ENCODE results near the gene ASB7. TPM values are rescaled to one million over a fixed set of nuclear protein-coding genes. Genes with fewer than 3 reads are reported as not detected.
A peak's percentile ranks its signal among the peaks of the same experiment; 100 is the strongest.

Gene ASB7
- polyA plus RNA-seq, 4 donors, result 4.2 to 11.1 (median 5.0) TPM

- DNase-seq, result no peak
- Histone ChIP-seq H3K27ac (ENCODE audit: low read depth in 1 of 3, low read length in 2 of 3) (no peak overlapping the region), H3K27me3 (ENCODE audit: control insufficient read depth in 3 of 3, insufficient read depth in 3 of 3, low read length in 3 of 3) (no peaks in the 10 kb centered on the region), H3K4me3 (ENCODE audit: low read depth in 1 of 3, low read length in 3 of 3) (no peak overlapping the region), H3K4me1 (ENCODE audit: control insufficient read depth in 3 of 3, insufficient read depth in 2 of 3, low read depth in 1 of 3, low read length in 2 of 3) (no peaks in the 10 kb centered on the region), H3K9me3 (ENCODE audit: control insufficient read depth in 2 of 2, insufficient read depth in 1 of 2, low read depth in 1 of 2, low read length in 1 of 2) (no peaks in the 10 kb centered on the region), H3K36me3 (ENCODE audit: control insufficient read depth in 3 of 3, insufficient read depth in 2 of 3, low read depth in 1 of 3, low read length in 3 of 3) (peaks cover 10 to 20% (median 11%) of the 10 kb centered on the region in 3 donors)
- no peak for FAIRE-seq
- 77 to 89% (median 79%) methylated on average over 8 of the region's 8 CpGs for WGBS, 3 donors
Measured at GRCh38 chr15:100569391-100569790, 33.0 kb upstream of the ASB7 start.

GRCh38 chr15:100570275-100570674, 32.1 kb upstream of the ASB7 start:
- H3K27ac ChIP-seq (ENCODE audit: low read depth in 1 of 3, low read length in 2 of 3), result no peak overlapping the region
- no peaks in the 10 kb centered on the region for H3K4me1 ChIP-seq (ENCODE audit: control insufficient read depth in 3 of 3, insufficient read depth in 2 of 3, low read depth in 1 of 3, low read length in 2 of 3)
- no peaks in the 10 kb centered on the region for H3K27me3 ChIP-seq (ENCODE audit: control insufficient read depth in 3 of 3, insufficient read depth in 3 of 3, low read length in 3 of 3)
- no peak overlapping the region for H3K4me3 ChIP-seq (ENCODE audit: low read depth in 1 of 3, low read length in 3 of 3)
- DNase-seq, result no peak
- FAIRE-seq, result no peak
- peaks cover 10 to 20% (median 11%) of the 10 kb centered on the region in 3 donors for H3K36me3 ChIP-seq (ENCODE audit: control insufficient read depth in 3 of 3, insufficient read depth in 2 of 3, low read depth in 1 of 3, low read length in 3 of 3)
- WGBS, 3 donors, result 94 to 98% (median 97%) methylated on average over 3 of the region's 3 CpGs
- no peaks in the 10 kb centered on the region for H3K9me3 ChIP-seq (ENCODE audit: control insufficient read depth in 2 of 2, insufficient read depth in 1 of 2, low read depth in 1 of 2, low read length in 1 of 2)

GRCh38 chr15:100570735-100571313, 31.6 kb upstream of the ASB7 start:
- FAIRE-seq (no peak), DNase-seq (no peak)
- H3K4me3 ChIP-seq (ENCODE audit: low read depth in 1 of 3, low read length in 3 of 3), result no peak overlapping the region
- H3K4me1 ChIP-seq (ENCODE audit: control insufficient read depth in 3 of 3, insufficient read depth in 2 of 3, low read depth in 1 of 3, low read length in 2 of 3), result no peaks in the 10 kb centered on the region
- H3K36me3 ChIP-seq (ENCODE audit: control insufficient read depth in 3 of 3, insufficient read depth in 2 of 3, low read depth in 1 of 3, low read length in 3 of 3), result peaks cover 10 to 20% (median 11%) of the 10 kb centered on the region in 3 donors
- 91 to 93% (median 91%) methylated on average over 4 of the region's 4 CpGs for WGBS, 3 donors
- no peaks in the 10 kb centered on the region for H3K27me3 ChIP-seq (ENCODE audit: control insufficient read depth in 3 of 3, insufficient read depth in 3 of 3, low read length in 3 of 3)
- H3K27ac ChIP-seq (ENCODE audit: low read depth in 1 of 3, low read length in 2 of 3), result no peak overlapping the region
- no peaks in the 10 kb centered on the region for H3K9me3 ChIP-seq (ENCODE audit: control insufficient read depth in 2 of 2, insufficient read depth in 1 of 2, low read depth in 1 of 2, low read length in 1 of 2)

- no peaks in the 10 kb centered on the region for H3K4me1 ChIP-seq (ENCODE audit: control insufficient read depth in 3 of 3, insufficient read depth in 2 of 3, low read depth in 1 of 3, low read length in 2 of 3)
- no peak for DNase-seq
- H3K27ac ChIP-seq (ENCODE audit: low read depth in 1 of 3, low read length in 2 of 3), result no peak overlapping the region
- no peaks in the 10 kb centered on the region for H3K9me3 ChIP-seq (ENCODE audit: control insufficient read depth in 2 of 2, insufficient read depth in 1 of 2, low read depth in 1 of 2, low read length in 1 of 2)
- H3K27me3 ChIP-seq (ENCODE audit: control insufficient read depth in 3 of 3, insufficient read depth in 3 of 3, low read length in 3 of 3), result no peaks in the 10 kb centered on the region
- 85 to 89% (median 88%) methylated on average over 6 of the region's 6 CpGs for WGBS, 3 donors
- FAIRE-seq, result no peak
- H3K36me3 ChIP-seq (ENCODE audit: control insufficient read depth in 3 of 3, insufficient read depth in 2 of 3, low read depth in 1 of 3, low read length in 3 of 3), result peaks cover 10 to 20% (median 11%) of the 10 kb centered on the region in 3 donors
- H3K4me3 ChIP-seq (ENCODE audit: low read depth in 1 of 3, low read length in 3 of 3), result no peak overlapping the region
Measured at GRCh38 chr15:100571592-100572167, 30.7 kb upstream of the ASB7 start.

DNA sequence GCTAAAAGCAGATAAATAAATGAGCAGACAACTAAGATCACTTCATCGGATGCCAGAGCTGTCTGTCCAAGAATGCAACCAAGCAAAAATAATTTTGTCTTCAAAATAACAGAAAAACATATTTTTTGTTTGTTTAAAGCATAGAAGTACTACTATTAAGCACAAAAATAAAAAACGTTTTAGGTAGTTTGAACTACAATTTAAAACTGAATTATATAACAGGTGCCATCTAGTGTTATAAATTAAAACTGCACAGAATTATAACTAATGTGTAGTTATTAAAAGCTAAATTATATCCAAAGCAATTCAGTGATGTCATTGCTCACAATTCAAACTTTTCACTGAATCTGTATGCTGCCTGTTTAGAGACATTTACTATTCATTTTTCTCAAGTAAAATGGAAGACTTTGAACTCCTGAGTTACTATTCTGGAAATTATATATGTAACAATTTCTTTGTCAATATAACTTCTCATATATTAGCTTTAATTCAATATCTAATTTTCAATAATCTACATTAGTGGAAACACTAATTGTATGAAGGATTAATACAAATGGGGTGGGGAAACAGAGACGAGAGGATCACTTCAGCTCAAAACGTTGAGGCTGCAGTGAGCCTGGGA, 29.9 kb upstream of the ASB7 start:
- no peaks in the 10 kb centered on the region for H3K4me1 ChIP-seq (ENCODE audit: control insufficient read depth in 3 of 3, insufficient read depth in 2 of 3, low read depth in 1 of 3, low read length in 2 of 3)
- no peaks in the 10 kb centered on the region for H3K9me3 ChIP-seq (ENCODE audit: control insufficient read depth in 2 of 2, insufficient read depth in 1 of 2, low read depth in 1 of 2, low read length in 1 of 2)
- no peak overlapping the region for H3K4me3 ChIP-seq (ENCODE audit: low read depth in 1 of 3, low read length in 3 of 3)
- DNase-seq (peak in 1 of 2 donors; percentile 11), FAIRE-seq (peak; percentile 85)
- H3K27ac ChIP-seq (ENCODE audit: low read depth in 1 of 3, low read length in 2 of 3), result no peak overlapping the region
- 63 to 67% (median 65%) methylated on average over 4 of the region's 4 CpGs for WGBS, 3 donors
- H3K36me3 ChIP-seq (ENCODE audit: control insufficient read depth in 3 of 3, insufficient read depth in 2 of 3, low read depth in 1 of 3, low read length in 3 of 3), result peaks cover 10 to 20% (median 11%) of the 10 kb centered on the region in 3 donors
- H3K27me3 ChIP-seq (ENCODE audit: control insufficient read depth in 3 of 3, insufficient read depth in 3 of 3, low read length in 3 of 3), result no peaks in the 10 kb centered on the region

DNA sequence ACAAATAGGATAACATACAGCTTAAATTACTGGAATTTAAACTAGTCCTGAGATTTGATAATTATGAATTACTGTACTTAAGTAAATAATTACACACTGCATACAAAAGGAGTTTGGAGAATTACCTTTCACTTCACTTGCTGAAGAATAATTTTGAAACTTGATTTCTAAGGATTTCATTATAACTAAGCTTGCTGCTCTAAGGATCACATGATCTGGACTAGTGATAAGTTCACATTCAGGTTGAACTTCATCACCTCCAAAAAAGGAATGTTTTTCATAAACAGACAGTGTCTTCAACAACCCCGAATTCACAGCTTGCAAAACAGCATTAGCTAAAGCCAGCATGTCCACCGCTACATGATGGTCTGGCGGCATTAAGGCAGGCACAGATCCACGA, 28.9 kb upstream of the ASB7 start:
- FAIRE-seq (no peak), DNase-seq (no peak)
- no peaks in the 10 kb centered on the region for H3K27me3 ChIP-seq (ENCODE audit: control insufficient read depth in 3 of 3, insufficient read depth in 3 of 3, low read length in 3 of 3)
- H3K4me1 ChIP-seq (ENCODE audit: control insufficient read depth in 3 of 3, insufficient read depth in 2 of 3, low read depth in 1 of 3, low read length in 2 of 3), result no peaks in the 10 kb centered on the region
- H3K9me3 ChIP-seq (ENCODE audit: control insufficient read depth in 2 of 2, insufficient read depth in 1 of 2, low read depth in 1 of 2, low read length in 1 of 2), result no peaks in the 10 kb centered on the region
- peaks cover 10 to 16% (median 11%) of the 10 kb centered on the region in 3 donors for H3K36me3 ChIP-seq (ENCODE audit: control insufficient read depth in 3 of 3, insufficient read depth in 2 of 3, low read depth in 1 of 3, low read length in 3 of 3)
- 89 to 95% (median 90%) methylated on average over 4 of the region's 4 CpGs for WGBS, 3 donors
- no peak overlapping the region for H3K4me3 ChIP-seq (ENCODE audit: low read depth in 1 of 3, low read length in 3 of 3)
- H3K27ac ChIP-seq (ENCODE audit: low read depth in 1 of 3, low read length in 2 of 3), result no peak overlapping the region

DNA sequence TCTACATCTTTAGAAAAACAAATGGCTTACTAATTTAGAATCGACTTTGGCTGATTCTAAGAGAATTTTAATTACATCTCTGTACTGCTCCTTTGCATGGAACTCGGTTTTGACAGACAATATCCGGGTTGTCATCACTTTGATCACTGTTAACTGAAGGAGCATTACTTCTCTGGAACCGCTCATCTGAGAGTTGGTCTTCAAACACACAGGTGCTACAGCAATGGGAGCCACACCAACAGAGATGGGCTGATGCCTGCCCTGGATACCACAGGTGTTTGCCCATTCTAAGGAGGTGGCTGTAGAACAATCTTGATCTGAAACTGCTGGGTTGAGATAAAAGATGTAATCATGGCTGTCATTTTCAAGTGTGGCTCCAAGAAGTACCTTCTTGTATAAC, 22.0 kb upstream of the ASB7 start:
- no peaks in the 10 kb centered on the region for H3K4me1 ChIP-seq (ENCODE audit: control insufficient read depth in 3 of 3, insufficient read depth in 2 of 3, low read depth in 1 of 3, low read length in 2 of 3)
- no peak overlapping the region for H3K4me3 ChIP-seq (ENCODE audit: low read depth in 1 of 3, low read length in 3 of 3)
- H3K9me3 ChIP-seq (ENCODE audit: control insufficient read depth in 2 of 2, insufficient read depth in 1 of 2, low read depth in 1 of 2, low read length in 1 of 2), result peaks cover 0 to 6% of the 10 kb centered on the region in 2 donors
- DNase-seq, result no peak
- 87 to 96% (median 90%) methylated on average over 4 of the region's 4 CpGs for WGBS, 3 donors
- H3K27ac ChIP-seq (ENCODE audit: low read depth in 1 of 3, low read length in 2 of 3), result no peak overlapping the region
- no peaks in the 10 kb centered on the region for H3K27me3 ChIP-seq (ENCODE audit: control insufficient read depth in 3 of 3, insufficient read depth in 3 of 3, low read length in 3 of 3)
- no peak for FAIRE-seq
- peaks cover 0 to 5% (median 0%) of the 10 kb centered on the region in 3 donors for H3K36me3 ChIP-seq (ENCODE audit: control insufficient read depth in 3 of 3, insufficient read depth in 2 of 3, low read depth in 1 of 3, low read length in 3 of 3)

GRCh38 chr15:100588638-100589242, 13.6 kb upstream of the ASB7 start:
- peaks cover 0 to 5% (median 0%) of the 10 kb centered on the region in 3 donors for H3K36me3 ChIP-seq (ENCODE audit: control insufficient read depth in 3 of 3, insufficient read depth in 2 of 3, low read depth in 1 of 3, low read length in 3 of 3)
- H3K27ac ChIP-seq (ENCODE audit: low read depth in 1 of 3, low read length in 2 of 3), result no peak overlapping the region
- H3K4me1 ChIP-seq (ENCODE audit: control insufficient read depth in 3 of 3, insufficient read depth in 2 of 3, low read depth in 1 of 3, low read length in 2 of 3), result no peaks in the 10 kb centered on the region
- H3K27me3 ChIP-seq (ENCODE audit: control insufficient read depth in 3 of 3, insufficient read depth in 3 of 3, low read length in 3 of 3), result no peaks in the 10 kb centered on the region
- FAIRE-seq (no peak), DNase-seq (no peak)
- no peak overlapping the region for H3K4me3 ChIP-seq (ENCODE audit: low read depth in 1 of 3, low read length in 3 of 3)
- H3K9me3 ChIP-seq (ENCODE audit: control insufficient read depth in 2 of 2, insufficient read depth in 1 of 2, low read depth in 1 of 2, low read length in 1 of 2), result peaks cover 0 to 20% of the 10 kb centered on the region in 2 donors
- 37 to 95% (median 78%) methylated on average over 1 of the region's 1 CpG for WGBS, 3 donors

Measured in small intestine (tissue), 7 donors.